Measurements from ENCODE around the gene ISLR.

The ISLR gene

DNA sequence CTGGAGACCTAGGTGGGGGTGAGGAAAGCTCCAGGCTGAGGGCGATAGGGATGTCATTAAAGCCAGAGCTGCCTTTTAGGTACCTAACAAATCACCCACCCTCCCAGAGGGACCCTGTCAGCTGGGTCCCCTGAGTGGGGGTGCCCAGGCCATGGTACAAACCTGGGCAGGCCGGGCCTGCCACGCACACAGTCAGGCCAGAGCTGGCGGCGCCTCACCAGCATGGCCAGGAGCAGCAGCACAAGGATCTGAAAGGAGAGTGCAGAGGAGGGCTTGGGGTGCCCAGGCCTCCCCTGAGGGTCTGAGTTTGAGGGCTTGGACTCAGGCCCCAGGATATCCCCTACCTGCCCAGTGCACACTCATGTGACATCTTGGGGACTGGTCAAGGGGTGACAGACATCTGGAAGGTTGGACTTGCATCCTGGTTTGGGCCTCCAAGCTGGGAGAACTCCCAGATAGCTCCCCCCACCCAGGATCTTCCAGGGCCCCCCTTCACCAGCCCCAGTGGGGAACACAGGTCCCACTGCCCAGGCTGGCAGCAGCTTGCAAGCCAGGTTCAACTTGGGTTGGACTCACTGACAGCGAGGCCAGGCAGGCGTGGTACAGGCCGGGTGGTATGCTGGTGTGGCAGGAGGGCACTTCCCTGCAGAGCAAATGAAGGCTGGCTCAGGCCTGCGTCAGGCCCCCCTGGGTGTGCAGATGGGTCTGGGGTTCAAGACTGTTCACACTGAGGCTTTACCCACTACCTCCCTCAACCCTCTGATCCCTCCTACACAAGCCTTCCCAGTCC lies 23.9 kb downstream of the ISLR start:
- DNase-seq = no peak

DNA sequence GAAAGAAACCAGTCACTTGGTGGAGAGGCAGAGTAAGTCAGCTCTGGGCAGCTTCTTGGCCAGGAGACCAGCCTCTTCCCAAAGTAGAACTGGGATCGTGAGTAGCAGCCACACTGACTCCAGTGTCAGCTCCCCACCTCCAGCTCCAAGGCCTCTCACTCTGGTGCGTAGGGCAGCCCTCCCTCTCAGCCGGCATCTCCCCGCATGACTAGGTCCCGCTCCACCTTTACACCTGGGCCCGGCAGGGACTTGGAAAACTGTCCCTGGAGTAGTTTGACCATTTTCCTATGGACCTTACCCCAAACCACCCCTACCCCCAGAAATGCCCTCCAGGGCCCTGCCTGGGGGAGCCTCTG lies 25.8 kb downstream of the ISLR start:
- no peak for DNase-seq

GRCh38 chr15:74200412-74200815 lies 26.9 kb downstream of the ISLR start:
- DNase-seq = no peak

DNA sequence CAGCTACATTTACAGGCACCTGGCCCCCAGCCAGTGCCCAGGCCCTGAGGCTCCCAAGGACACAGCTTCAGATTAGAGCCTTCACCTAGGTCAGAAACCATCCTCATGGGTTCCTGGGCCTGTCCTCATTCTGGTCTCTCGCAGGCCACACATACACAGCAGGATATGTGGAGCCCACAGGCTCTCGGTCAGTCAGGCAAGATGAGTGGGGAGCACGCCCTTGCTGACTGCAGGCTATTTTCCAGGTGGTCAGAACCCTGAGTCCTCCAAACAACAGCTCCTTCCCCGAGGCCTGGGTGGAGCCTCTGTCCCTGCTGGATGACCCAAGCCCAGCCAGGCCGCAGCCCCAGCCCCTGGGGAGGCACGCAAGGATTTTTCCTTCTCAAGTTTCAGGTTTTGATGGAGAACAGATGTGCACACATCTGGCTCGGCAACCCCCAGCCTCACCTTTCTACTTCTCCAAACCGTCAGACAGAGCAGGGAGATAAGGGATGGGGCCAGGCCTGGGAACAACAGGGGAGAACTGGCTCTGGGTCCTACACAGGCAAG lies 27.4 kb downstream of the ISLR start:
- no peak for DNase-seq

DNA sequence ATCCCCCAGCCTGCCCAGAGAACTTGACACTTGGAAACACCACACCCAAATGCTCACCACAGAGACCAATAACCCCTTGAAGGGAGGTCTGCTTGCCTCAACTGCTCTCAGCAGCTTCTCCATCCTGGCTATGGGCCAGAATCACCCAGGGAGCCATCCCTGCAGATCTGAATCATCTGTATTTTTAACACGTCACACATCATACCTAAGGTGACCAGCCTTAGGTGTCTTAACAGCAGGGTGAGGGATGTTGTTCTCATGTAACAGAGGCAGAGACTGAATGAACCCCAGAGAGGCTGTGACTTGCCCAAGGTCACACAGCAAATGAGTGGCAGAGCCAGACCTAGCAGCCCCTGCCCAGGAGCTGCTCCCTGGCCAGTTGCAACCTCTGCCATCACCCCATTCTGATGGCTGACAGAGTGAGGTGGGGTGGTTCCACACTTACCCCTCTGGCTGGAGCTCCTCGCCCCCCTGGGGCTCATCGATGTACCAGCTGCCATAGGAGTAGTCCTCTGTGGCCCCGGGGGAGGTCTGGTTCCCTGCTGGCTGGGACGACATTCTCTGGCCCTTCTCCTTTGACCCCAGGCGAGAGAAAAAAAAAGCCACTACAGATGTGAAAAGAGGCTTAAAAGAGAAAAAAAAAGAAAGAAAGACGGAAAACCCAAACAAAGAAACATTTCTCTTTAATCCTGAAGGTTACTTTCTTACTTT lies 28.4 kb downstream of the ISLR start:
- DNase-seq = no peak

- DNase-seq = no peak
Measured at GRCh38 chr15:74202452-74203401, 29.2 kb downstream of the ISLR start, which contains the start of gene STRA6. TSS of gene STRA6 (minus strand) at chr15:74202787. CDS start at chr15:74202267, 520 bp downstream.

DNA sequence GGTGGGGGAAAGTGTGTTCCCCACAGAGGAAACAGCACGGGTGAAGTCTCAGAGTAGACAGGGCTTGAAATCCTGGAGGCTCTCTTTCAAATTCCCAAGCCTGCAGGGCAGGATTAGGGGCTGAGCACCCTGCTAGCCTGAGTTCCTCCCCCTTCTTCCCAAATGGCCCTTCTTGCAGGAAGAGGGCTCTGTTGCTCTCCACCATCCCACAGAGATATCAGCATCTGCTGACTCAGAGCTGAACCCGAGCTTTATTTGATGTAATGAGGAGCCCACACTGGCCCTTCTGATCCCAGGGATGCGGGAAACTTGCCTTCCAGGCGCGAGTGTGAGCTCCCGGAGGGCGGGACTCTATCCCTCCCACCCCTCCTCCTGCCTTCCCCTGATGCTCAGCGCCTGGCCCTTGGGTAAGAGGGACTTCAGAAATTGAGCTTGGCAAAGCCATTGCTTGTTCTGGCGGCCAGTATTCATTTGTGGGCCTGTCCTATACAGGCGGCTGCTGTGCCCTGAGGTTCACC lies 30.5 kb downstream of the ISLR start:
- no peak for DNase-seq

GRCh38 chr15:74205582-74205947 lies 32.1 kb downstream of the ISLR start:
- no peak for DNase-seq

DNA sequence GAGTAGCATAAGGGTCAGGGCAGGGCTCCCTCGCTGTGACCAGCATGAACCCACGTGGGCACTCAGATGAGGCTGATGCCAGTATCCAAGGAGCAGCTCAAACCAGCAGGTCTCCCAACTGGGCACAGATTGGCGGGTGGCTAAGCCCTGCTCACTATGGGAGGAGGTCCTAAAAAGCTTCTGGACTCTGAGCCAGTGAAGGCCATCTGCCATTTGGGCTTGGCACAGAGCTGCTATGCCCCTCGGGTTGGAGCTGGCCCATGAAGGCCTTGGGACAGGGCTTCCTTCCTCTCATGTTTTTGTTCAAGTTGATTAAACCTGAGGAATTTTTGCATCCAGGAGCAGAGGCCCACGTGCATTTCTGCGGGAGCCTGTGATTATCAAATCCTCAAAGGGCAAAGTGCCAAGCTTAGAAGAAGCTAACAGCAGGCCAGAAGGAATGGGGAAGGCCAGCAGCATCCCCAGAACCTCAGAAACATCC lies 33.3 kb downstream of the ISLR start:
- DNase-seq = no peak

- DNase-seq = no peak
Measured at GRCh38 chr15:74207652-74208440, 34.3 kb downstream of the ISLR start.

- DNase-seq = no peak
Measured at GRCh38 chr15:74208496-74208895, 35.0 kb downstream of the ISLR start.

- no peak for DNase-seq
Measured at GRCh38 chr15:74208901-74209559, 35.5 kb downstream of the ISLR start.

DNA sequence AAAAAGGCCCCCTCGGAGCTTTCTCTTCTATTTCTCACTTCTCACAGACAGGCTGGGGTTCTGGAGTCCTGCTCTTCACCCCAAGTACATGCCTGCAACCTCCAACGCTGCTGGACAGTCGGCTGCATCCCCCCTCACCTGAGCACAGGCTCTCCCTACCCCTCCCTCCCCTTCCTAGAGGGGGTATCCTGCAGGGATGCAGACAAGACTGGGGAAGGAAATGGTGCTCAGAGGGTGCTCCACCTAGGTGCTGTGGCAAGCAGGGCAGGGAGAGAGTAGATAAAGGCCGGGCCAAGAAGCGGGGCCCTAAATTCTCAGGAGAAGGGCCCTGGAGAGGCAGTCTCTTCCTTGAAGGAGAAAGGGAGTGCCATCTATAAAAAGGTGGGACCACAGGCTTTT lies 36.0 kb downstream of the ISLR start:
- no peak for DNase-seq

DNA sequence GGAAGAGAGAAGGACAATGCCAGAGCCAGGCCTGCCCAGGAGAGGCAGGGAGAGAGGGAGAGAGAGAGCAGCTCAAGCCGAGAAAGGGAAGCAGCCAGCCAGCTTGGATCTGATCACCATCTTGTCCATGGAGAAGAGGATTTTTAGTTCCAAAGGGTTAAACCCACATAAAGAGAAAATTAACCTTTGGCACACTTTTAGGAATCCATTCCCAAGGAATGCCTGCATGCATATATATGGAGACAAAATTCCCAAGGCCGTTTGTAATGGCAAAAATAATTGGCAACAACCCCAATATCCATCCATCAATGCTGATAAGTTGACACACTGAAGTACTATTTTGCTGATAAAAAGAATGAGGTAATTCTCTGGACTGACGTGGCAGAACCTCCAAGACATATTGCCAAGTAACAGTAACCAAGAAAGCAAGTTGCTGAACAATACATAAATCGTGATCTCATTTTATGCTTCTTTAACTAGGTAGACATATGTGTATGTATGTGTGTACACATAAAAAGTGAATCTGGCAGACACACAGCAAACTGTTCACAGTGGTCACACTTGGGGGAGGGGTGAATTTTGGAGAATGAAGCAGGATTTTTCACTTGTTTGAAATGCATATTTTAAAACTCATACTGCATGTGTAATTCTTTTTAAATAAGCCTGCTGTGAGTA lies 36.6 kb downstream of the ISLR start:
- no peak for DNase-seq

DNA sequence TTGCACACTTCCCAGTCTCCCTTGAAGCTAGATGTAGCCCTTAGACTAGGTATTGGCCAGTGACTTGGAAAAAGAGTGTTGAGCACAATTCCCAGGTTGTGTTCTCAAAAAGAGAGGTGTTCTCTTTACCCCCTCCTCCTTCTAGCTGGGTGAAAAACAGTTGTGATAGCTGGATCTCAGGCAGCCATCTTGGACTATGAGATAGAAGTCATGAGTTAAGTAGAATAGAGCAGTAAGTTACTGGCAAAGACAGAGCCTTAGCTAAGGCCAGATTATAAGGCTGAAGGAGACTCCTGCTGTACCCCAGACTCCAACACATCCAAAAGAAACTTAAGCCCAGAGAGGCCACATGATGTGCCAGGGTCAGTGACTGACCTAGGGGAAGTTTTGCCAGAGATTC lies 37.2 kb downstream of the ISLR start:
- DNase-seq = no peak

GRCh38 chr15:74211656-74212055 lies 38.1 kb downstream of the ISLR start:
- DNase-seq = no peak

- no peak for DNase-seq
Measured at GRCh38 chr15:74212494-74212893, 39.0 kb downstream of the ISLR start.

- no peak for DNase-seq
Measured at GRCh38 chr15:74213858-74214284, 40.4 kb downstream of the ISLR start.

GRCh38 chr15:74214324-74215021 lies 41.0 kb downstream of the ISLR start:
- no peak for DNase-seq

DNA sequence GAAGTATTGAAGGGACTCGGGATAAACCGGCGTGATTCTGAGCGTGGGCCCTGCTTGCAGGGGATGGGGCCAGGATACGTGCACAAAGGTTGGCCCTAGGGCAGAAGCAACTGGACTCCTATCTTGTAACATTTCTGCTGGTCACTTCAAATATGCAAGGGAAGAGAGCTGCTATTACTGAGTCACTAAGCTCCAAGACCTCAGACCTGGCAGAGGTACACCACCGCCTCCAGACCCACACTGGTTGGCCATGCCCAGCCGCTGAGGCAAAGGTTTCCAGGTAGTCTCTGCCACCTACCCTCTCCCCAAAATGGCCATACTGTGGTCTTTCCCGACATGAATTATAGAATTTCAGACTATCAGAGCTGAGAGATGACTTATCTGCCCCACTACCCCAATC lies 42.4 kb downstream of the ISLR start:
- no peak for DNase-seq

All from NCI-H1105 (cell line).